LoVo (cell line): ENCODE data around the gene PSEN2.
"Not testable (repeated sequence)": the region's sequence is repeated elsewhere in the genome, so short reads cannot be mapped to it uniquely, and the experiment has no call there.

Experiments
- DNase-seq: peaks from one replicate; pipeline ENCODE4 v3.0.0-alpha.2; 2016; ENCODE audit warnings: low spot score

The PSEN2 gene

GRCh38 chr1:226916497-226916896, 46.1 kb downstream of the PSEN2 start:
- no peak for DNase-seq

DNA sequence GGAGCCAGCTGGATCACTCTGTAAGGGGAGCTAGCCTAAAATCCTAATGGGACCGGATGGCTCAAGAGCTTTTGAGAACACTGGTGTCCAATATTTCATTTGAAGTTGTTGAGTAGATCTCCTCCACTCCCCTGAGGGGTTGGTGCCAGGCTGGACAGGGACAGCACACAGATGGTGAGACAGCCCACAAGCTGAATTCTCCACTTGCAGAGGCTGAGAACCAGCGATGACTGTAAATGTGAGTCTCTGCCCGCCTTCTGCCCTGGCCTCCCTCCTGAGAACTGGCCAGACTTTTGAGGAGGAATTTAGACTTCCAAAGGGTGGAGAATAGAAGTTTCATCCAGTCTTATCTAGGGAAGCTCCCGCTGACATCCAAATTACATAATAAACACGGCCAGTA, 49.2 kb downstream of the PSEN2 start:
- no peak for DNase-seq

DNA sequence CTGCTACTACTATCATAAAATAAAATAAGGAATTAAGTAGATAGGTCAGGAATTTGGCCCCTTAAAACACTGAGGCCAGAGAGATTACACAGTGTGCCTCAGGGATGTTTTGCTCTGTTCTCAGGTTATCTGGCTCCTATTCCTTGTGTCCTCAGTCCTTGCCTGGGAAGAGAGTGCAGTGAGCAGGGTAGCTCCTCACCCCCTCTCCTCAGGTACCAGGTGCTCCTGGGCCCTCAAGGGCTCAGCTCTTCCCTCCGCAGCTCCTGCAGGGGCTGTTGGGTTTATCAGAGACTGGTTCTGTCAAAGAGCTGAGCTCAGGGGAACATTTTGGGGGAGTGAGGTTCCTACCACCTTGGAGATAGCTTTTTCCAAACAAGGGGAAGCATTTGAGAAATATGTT, 49.6 kb downstream of the PSEN2 start:
- no peak for DNase-seq

DNA sequence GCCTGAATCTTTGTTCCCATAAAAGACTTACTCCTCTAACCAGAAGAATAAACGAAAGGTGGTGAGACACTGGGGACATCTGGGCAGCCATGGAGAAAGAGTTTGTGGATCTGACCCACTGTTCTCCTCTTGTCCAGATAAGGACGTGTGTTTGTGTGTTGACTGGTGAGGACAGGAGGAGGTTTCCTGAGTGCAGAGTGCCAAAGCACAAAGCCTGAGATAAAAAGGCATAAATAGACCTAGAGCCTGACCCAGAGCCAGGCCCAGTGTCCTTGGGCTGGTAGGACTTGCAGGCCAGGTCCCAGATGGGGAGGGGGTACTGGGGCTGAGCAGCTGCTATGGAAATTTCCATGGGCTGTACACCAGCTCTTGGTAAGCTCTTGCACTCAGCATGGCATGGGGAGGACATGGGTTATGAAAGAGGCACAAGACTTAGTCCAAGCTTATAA, 50.1 kb downstream of the PSEN2 start:
- DNase-seq = no peak

- DNase-seq = no peak
These were observed 51.1 kb downstream of the PSEN2 start for GRCh38 chr1:226921504-226921903.

- not testable (repeated sequence) for DNase-seq
These were observed 59.1 kb downstream of the PSEN2 start for GRCh38 chr1:226929260-226930111.

- DNase-seq = no peak
These were observed 64.2 kb downstream of the PSEN2 start for GRCh38 chr1:226934483-226935237.

DNA sequence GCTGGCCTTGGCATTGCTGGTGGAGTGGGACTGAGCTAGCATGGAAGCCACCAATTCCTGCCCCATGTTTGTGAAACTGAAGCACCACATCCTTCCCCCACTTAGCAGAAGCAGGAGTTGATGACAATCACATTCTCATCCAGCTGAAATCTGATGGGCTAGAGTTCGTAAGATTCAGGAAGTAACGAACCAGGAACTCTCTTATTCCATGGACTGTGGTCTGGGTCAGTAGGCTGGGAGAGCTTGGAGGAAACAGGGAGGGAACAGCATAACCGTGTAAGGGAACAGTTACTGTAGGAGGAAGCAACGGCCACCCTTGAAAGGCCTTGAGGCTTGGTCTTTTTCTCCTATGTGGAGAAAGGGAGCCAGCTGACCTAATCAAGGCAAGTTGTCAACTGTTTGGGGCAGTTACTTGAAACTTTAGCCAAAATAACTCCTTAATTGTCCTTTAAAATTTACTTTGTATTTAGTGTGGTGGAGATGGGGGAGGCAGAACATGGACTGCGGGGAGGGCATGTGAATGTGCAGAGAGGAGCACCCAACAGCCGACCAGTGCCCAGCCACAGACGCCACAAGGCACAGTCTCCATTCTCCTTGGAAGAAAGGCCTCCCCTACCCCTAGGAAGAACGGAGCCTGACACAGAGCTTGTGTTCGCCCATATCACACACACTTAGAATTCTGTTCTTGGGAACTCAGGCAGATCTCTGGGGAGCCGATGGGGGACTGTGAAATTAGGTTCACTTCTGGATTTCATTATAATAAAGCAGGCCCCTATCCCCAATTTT, 67.7 kb downstream of the PSEN2 start:
- DNase-seq = no peak

DNA sequence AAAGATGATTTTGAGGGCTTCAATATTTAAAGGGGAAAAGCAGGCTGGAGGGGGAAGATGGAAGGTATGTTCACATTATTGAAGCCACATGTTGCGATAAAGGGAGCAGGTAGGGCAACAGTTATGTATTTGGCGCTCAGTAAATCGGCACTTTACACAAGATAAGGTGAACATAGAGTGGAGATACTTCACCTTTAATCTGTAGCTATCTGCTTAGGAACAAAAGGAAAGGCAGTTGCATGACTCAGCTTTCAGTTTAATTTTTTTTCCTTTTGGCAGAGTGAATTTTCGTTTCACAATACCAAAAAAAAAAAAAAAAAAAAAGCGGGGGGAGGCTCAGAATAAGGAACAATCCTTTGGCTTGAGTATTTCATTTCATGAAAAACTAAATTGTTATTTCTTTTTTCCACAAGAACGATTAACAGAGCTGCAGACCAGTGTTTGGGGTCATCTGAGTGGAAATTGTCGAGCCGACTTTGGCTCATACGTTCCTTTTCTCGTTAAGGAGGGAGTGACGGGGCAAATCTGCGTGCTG, 68.6 kb downstream of the PSEN2 start:
- DNase-seq = peak; percentile 26

DNA sequence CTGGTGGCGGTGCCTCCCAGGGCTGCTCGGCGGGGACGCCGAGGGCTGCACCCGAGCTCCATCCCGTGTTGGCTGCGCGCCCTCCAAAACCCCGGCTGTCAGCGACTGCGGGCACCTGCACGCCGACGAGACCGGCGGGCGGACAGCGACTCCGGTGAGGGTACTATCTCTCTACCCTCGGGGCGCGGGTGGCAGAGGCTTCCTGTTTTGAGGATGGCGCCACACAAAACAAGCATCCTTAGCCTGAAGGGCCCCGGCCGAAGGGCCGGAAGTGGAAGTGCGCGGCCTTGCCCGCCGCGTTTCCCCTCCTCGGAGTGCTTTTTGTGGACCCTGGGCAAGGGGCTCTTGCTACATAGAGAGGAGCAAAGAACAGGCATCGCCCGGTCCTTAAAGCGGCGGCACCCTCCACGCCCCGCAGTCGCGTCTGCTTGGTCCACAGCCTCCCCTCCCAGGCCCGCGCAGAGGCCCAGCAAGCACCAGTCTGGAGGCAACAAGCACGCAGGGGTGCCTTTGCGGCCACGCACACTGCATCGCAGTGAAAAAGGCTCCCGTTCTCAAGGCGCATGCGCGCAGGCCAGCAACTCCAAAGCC, 69.1 kb downstream of the PSEN2 start:
- DNase-seq = peak; percentile 30

GRCh38 chr1:226940029-226940805, 69.8 kb downstream of the PSEN2 start, which contains the start of gene COQ8A:
Gene COQ8A, plus strand, starts transcription at chr1:226940294. Its CDS starts 21,092 bp downstream, at chr1:226961386.
- DNase-seq = peak; percentile 99

GRCh38 chr1:226940806-226941067, 70.3 kb downstream of the PSEN2 start:
- DNase-seq = no peak

GRCh38 chr1:226942392-226942791, 72.0 kb downstream of the PSEN2 start:
- no peak for DNase-seq

- DNase-seq = no peak
These were observed 72.7 kb downstream of the PSEN2 start for GRCh38 chr1:226943156-226943555.

GRCh38 chr1:226943927-226944326, 73.5 kb downstream of the PSEN2 start:
- DNase-seq = no peak

DNA sequence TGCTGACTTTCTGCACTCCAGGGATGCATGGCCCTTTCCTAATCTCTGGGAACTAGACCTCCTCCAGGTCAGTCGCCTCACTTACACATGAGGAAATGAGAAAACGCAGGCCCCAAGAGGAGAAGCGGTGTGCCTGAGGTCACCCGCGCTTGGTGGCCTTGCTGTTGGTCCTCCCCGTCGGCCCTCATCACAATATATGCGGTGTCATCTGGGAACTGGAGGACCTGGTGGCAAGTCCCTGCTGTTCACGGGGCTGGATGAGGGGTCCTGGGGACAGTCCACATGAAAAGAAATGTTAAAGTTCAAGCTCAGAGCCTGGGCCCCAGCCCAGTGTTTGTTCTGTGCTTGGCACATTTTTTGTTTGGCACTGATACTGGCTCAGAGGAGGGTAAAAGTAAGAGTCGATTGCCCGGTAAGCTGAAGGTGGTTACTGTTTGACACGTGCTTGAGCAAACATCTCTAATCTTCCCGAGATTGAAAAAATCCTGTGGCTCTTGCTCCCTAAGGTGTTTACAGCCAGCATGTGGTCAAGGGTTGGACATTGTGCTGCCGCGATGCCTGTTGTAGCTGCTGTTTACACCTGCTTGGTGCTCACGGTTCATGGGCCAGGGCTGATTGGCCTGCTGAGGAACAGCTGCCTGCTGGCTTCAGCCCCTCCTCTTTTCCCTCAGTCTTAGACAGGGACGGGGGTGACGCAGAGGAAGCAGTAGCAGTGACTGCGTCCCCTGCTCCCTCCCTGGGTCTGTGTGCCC, 74.9 kb downstream of the PSEN2 start:
- no peak for DNase-seq
